ENCODE results near the gene ALDH3B1. TPM values are rescaled to one million over a fixed set of nuclear protein-coding genes. Genes with fewer than 3 reads are reported as not detected.

The ALDH3B1 gene
- total and polyA plus RNA-seq, 2 donors (not counting 3 experiments of a cell fraction or from before 2014, with no cell fraction given), result 0.13 to 1.0 TPM

DNA sequence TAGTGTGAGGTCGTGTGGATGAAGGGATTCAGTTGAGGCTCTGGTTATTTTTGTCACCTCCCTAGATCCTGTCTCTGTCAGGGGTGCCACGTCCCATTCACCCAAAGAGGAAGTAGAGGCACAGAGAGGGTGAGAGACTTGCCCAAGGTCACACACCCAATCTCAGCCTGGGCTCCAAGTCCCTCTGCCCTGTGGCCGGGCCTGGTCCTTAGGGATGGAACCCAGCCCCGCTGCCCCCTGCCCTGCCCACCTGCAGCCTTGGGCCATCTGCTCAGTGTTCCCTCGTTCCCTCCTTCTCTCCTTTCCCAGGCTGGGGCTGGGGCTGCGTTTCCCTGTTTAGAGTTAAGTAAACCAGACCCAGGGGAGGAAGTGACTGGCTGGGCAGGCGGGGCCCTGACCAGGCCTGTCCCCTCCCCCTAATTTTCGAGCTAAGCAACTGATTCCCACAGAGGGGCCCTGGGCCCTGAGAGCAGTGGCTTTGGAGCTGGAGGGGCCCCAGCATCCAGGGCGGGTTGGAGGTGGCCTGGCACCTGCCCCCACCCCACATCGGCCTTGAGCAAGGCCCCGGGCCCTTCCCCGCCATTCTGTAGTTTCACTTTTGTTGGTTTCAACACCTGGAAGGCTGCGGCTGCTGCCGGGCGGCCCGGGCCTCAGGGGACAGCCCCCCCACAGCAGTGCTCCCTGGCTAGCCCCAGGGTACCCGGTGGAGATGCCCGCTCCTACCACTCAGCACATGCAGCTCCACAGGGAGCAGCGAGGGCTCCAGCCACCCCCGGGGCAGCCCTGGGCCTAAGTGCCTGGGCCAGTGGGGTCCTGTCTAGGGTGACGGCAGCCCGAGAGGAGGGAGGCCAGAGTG lies 30.2 kb downstream of the ALDH3B1 start:
- H3K4me2 ChIP-seq (ENCODE audit: insufficient read depth, low read length), result peak overlapping the region; percentile 84
- H2AFZ ChIP-seq (ENCODE audit: low read depth, low read length), result peak overlapping the region; percentile 37
- TF ChIP-seq POLR2AphosphoS5 (IDR thresholded peaks at IDR 0.05; ENCODE audit: insufficient read depth, low read depth, low read length), result peak; percentile 64
- TF ChIP-seq GATA2 (IDR thresholded peaks at IDR 0.05; ENCODE audit: insufficient read depth, insufficient read length, low read depth, low read length), result no peak
- TF ChIP-seq EZH2 (IDR thresholded peaks at IDR 0.05; ENCODE audit: borderline replicate concordance, low read depth, low read length, severe bottlenecking), result no peak
- peak; percentile 76 for TF ChIP-seq POLR2A (IDR thresholded peaks at IDR 0.05; ENCODE audit: low read depth, low read length)
- TSS peak; percentile 51 for BruUV-seq (replicated peaks)
- H4K20me1 ChIP-seq (replicated peaks; ENCODE audit: control insufficient read depth, extremely low read depth, insufficient read depth, low read length), result no peaks in the 10 kb centered on the region
- dilution Hi-C loops (cut with MboI; ENCODE audit: extremely low pct_ligation_motif_present, low sequenced_read_pairs) (no loop called here), intact Hi-C loops (cut with micrococcal nuclease) (loop anchor here (1.0 kb wide), 1 partner anchor 81 kb away; the partner anchor contains the start of gene CHKA)
- peak overlapping the region; percentile 24 to 58 (median 36) for H3K4me3 ChIP-seq (replicated peaks in 1 of 3; ENCODE audit: insufficient read depth in 1 of 3, low read depth in 1 of 3, low read length in 3 of 3)
- FAIRE-seq (peak; percentile 83), DNase-seq (ENCODE audit: low read depth, low spot score) (peak; percentile 86)
- peak overlapping the region; percentile 73 for H3K9ac ChIP-seq (replicated peaks; ENCODE audit: extremely low read depth, insufficient read depth, low read length)
- H3K79me2 ChIP-seq (ENCODE audit: control insufficient read depth, insufficient read depth, low read length), result peaks cover 24% of the 10 kb centered on the region
- H3K27me3 ChIP-seq (ENCODE audit: control insufficient read depth in 2 of 2, insufficient read depth in 2 of 2, low read length in 2 of 2), result no peaks in the 10 kb centered on the region
- H3K9me1 ChIP-seq (replicated peaks; ENCODE audit: control insufficient read depth, extremely low read depth, insufficient read depth, low read length), result no peaks in the 10 kb centered on the region
- H3K27ac ChIP-seq (ENCODE audit: insufficient read depth, low read depth, low read length), result peak overlapping the region; percentile 30
- H3K9me3 ChIP-seq (replicated peaks; ENCODE audit: control insufficient read depth, insufficient read depth, low read length), result no peaks in the 10 kb centered on the region
- POLR2A ChIA-PET, result interaction anchor here (1.2 kb wide), 1 partner anchor 124 kb away, joined by 7 read pairs; no protein-coding TSS in a partner anchor
- peaks cover 0 to 29% of the 10 kb centered on the region in 2 experiments for H3K36me3 ChIP-seq (ENCODE audit: control insufficient read depth in 2 of 2, extremely low read depth in 1 of 2, insufficient read depth in 2 of 2, low read length in 2 of 2)
- H3K4me1 ChIP-seq (ENCODE audit: control insufficient read depth, extremely low read depth, insufficient read depth, low read length), result peaks cover 20% of the 10 kb centered on the region
- CTCF ChIA-PET, result interaction anchor here (0.6 to 1.8 kb wide), 3 partner anchors 11 to 168 kb away, joined by 3 to 4 read pairs (median 3); no protein-coding TSS in a partner anchor

- H3K4me3 ChIP-seq (replicated peaks in 1 of 3; ENCODE audit: insufficient read depth in 1 of 3, low read depth in 1 of 3, low read length in 3 of 3), result peak overlapping the region; percentile 24 to 58 (median 36)
- H3K9me3 ChIP-seq (replicated peaks; ENCODE audit: control insufficient read depth, insufficient read depth, low read length), result no peaks in the 10 kb centered on the region
- POLR2A ChIA-PET, result no interaction called here
- dilution Hi-C loops (cut with MboI; ENCODE audit: extremely low pct_ligation_motif_present, low sequenced_read_pairs), result no loop called here
- H4K20me1 ChIP-seq (replicated peaks; ENCODE audit: control insufficient read depth, extremely low read depth, insufficient read depth, low read length), result no peaks in the 10 kb centered on the region
- H3K79me2 ChIP-seq (ENCODE audit: control insufficient read depth, insufficient read depth, low read length), result peaks cover 24% of the 10 kb centered on the region
- TF ChIP-seq POLR2AphosphoS5 (IDR thresholded peaks at IDR 0.05; ENCODE audit: insufficient read depth, low read depth, low read length), result no peak
- no peak for TF ChIP-seq EZH2 (IDR thresholded peaks at IDR 0.05; ENCODE audit: borderline replicate concordance, low read depth, low read length, severe bottlenecking)
- no peak for TF ChIP-seq JUN (IDR thresholded peaks at IDR 0.05; ENCODE audit: borderline replicate concordance, insufficient read depth, insufficient read length, low read depth)
- no peak for TF ChIP-seq GATA2 (IDR thresholded peaks at IDR 0.05; ENCODE audit: insufficient read depth, insufficient read length, low read depth, low read length)
- no peak for FAIRE-seq
- H3K27ac ChIP-seq (ENCODE audit: insufficient read depth, low read depth, low read length), result peak overlapping the region; percentile 30
- no peak for DNase-seq (ENCODE audit: low read depth, low spot score)
- H3K4me2 ChIP-seq (ENCODE audit: insufficient read depth, low read length), result peak overlapping the region; percentile 84
- peaks cover 0 to 27% of the 10 kb centered on the region in 2 experiments for H3K36me3 ChIP-seq (ENCODE audit: control insufficient read depth in 2 of 2, extremely low read depth in 1 of 2, insufficient read depth in 2 of 2, low read length in 2 of 2)
- BruUV-seq (replicated peaks), result no TSS peak
- no peaks in the 10 kb centered on the region for H3K9me1 ChIP-seq (replicated peaks; ENCODE audit: control insufficient read depth, extremely low read depth, insufficient read depth, low read length)
- H2AFZ ChIP-seq (ENCODE audit: low read depth, low read length), result no peak overlapping the region
- CTCF ChIA-PET, result interaction anchor here (0.6 to 1.8 kb wide), 3 partner anchors 11 to 168 kb away, joined by 3 to 4 read pairs (median 3); no protein-coding TSS in a partner anchor
- intact Hi-C loops (cut with micrococcal nuclease), result loop anchor here (1.0 kb wide), 1 partner anchor 80 kb away; the partner anchor contains the start of gene CHKA
- H3K9ac ChIP-seq (replicated peaks; ENCODE audit: extremely low read depth, insufficient read depth, low read length), result peak overlapping the region; percentile 73
- H3K4me1 ChIP-seq (ENCODE audit: control insufficient read depth, extremely low read depth, insufficient read depth, low read length), result peaks cover 20% of the 10 kb centered on the region
- no peaks in the 10 kb centered on the region for H3K27me3 ChIP-seq (ENCODE audit: control insufficient read depth in 2 of 2, insufficient read depth in 2 of 2, low read length in 2 of 2)
Measured at GRCh38 chr11:68040957-68041591, 30.9 kb downstream of the ALDH3B1 start.

Data from endothelial cell of umbilical vein (primary cell).